Renal cortical epithelial cell (primary cell): ENCODE measurements around the gene FGD5. TPM values are rescaled to one million over a fixed set of nuclear protein-coding genes. Genes with fewer than 3 reads are reported as not detected.

Experiments used
- DNase-seq: peaks from one replicate; pipeline ENCODE4 v3.0.0-alpha.2; 2011; ENCODE audit warnings: low read depth
- total RNA-seq: library from RNA; depleted of rRNA; stranded (reverse); fragments of >200 nt; gene quantifications from 2 replicates; pipeline ENCODE4 v1.2.3, GENCODE V29; 2014

Gene FGD5
- total RNA-seq, 1 donor from 2014 or later, result 0.30 TPM

DNA sequence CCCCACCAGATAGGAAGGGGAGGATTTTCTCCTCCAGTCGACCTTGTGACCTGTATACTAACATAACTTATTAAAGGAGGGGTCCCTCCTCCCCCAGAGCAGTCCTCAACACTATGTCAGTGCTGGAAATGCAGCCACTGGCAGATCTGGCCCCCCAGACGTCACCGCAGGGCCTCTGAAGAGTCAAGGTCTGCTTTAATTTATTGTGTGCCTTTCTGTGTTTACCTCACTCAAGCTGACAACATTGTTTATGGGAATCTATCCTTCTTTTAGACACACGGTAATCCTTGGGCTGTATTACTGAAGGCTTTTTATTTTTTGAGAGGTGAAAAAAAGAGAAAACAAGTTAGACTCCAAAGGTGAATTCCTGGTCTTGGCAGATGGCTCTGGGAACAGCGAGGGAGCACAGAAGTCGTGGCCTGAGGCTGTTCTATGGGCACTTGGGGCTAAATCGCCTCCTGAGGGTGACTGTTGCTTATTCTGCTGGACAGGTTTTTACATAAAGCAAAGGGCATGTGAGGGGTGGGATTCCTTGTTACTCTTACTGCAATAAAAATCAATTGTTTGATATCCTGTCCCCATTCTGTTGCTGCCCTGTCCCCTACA lies 115.2 kb downstream of the FGD5 start:
- no peak for DNase-seq

GRCh38 chr3:14935592-14936345 lies 117.0 kb downstream of the FGD5 start:
- DNase-seq, result no peak

DNA sequence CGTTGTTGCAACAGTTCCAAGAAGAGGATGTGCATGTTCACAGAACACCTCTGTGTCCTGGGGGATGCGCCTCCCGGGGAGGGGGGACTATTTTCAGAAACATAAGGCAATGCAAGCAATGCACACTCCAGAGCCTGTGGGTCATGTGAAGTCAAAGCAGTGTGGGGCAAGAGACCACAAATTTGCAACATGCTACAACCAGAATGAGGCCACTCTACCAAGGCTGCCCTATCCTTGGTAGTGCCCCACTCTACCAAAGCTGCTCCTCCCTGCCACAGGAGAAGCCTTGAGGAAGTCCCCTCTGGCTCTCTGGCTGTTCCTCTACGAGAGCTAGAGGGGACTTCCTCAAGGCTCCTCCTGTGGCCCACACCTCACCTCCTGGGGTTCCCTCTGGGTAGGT lies 120.2 kb downstream of the FGD5 start:
- no peak for DNase-seq

GRCh38 chr3:14941871-14942270 lies 123.1 kb downstream of the FGD5 start:
- DNase-seq, result no peak

- peak; percentile 90 for DNase-seq
Measured at GRCh38 chr3:14943042-14943441, 124.3 kb downstream of the FGD5 start.

DNA sequence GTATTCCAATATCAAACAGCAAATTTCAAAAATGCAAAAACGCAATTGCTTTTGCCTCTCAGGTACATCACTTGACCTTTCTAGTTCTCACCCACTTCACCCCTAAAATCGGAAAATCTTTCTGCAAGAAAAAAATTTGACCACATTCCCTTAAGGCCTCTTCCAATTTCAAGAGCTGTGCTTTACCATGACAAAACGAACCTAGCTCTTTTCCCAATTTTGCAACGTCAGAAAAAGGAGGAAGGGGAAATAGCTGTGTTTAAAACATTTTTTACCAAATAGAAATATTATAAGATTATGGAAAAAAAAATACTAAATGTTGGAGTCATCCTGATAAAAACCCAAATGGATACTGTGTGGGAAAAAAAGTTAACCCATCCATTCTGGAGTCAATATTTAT lies 127.5 kb downstream of the FGD5 start:
- no peak for DNase-seq

GRCh38 chr3:14946739-14947099 lies 128.0 kb downstream of the FGD5 start:
- no peak for DNase-seq

DNA sequence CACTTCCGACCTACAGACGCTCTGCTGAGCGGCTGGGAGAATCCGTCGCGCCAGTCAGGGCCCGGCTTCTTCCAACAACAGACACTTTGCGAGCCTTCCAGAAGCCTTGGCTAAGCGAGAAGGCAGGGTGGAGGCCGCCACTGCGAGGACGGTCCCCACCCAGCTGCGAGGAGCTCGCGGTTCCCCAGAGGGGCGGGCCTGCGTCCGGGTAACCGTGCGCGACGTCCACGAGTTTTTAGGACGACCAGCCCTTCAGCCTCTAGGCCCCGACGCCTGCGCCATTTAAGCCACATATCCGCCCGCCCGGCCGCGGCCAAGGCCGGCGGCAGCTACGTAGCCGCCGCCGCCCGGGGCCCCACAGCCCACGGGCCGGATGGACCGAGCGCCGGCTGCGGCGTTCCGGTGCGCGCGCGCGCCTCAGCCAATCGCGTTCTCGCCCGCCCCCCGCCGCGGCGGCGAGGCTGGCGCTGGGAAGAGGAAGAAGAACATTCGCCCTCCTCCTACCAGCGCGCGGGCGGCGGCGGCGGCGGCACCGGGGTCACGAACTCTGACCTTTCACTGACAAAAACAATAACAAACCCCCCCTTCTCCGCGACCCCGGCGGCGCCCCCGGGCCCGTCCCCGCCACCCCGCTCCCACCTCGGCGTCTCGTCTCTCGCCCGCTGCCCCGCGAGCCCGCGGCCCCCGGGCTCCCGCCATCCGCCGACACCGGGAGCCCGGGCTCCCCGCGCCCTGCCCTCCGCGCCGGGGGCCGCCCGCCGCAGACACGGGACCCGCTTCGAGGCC lies 128.5 kb downstream of the FGD5 start, which contains the start of gene NR2C2:
Gene NR2C2 (plus strand): TSS at position 484 of the 786 bp plus-strand sequence. CDS start 56,332 bp downstream, outside the sequence.
- no peak for DNase-seq

GRCh38 chr3:14947886-14948608 lies 129.3 kb downstream of the FGD5 start:
- DNase-seq, result peak; percentile 83

GRCh38 chr3:14948609-14949038 lies 129.9 kb downstream of the FGD5 start:
- DNase-seq, result no peak

- DNase-seq, result no peak
Measured at GRCh38 chr3:14949126-14949525, 130.4 kb downstream of the FGD5 start.

DNA sequence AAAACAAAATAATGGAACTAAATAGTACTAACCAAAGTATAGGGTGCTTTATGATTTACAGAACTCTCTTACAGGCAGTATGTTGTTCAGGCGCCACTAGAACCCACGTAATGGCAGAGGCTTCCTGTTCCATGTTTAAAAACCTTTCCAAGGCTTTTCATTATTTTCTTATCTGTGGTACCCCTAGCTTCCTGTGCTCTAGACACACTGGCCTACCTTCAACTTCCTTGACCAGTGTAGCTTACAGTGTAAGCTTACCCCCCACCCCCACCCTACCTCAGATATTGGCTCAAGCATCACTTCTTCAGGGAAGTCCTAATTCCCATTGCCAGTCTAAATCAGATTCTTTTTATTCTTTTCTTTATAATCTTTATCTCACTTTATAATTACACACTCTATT lies 131.5 kb downstream of the FGD5 start:
- no peak for DNase-seq

GRCh38 chr3:14957153-14957552 lies 138.4 kb downstream of the FGD5 start:
- no peak for DNase-seq

- DNase-seq, result no peak
Measured at GRCh38 chr3:14957925-14958324, 139.2 kb downstream of the FGD5 start.

DNA sequence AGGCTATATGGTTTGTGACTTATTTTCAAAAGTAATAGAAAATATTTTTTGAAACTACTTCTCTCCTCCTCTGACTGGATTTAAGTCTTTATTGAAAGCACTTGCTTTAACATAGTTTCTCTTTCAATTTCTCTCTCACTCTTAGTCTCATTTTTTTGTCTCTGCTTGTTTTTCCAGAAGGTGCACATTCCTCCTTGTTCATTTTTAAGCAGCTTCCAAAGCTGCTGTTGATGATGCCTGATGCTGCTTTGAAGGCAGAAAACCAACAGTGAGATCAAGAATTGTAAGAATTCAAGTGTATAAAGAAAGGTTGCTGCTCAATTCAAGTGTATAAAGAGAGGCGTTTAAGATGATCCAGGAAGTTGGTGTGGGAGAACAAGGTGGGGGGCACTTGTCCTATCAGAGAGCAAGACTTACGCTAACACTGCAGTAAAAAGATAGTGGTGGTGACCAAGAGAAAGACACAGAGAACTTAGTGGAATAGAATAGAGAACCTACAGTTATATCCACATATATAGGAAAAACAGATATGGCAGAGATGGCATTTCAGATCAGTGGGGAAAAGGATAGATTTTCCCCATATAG lies 140.7 kb downstream of the FGD5 start:
- DNase-seq, result no peak

- peak; percentile 39 for DNase-seq
Measured at GRCh38 chr3:14962762-14963161, 144.0 kb downstream of the FGD5 start.

DNA sequence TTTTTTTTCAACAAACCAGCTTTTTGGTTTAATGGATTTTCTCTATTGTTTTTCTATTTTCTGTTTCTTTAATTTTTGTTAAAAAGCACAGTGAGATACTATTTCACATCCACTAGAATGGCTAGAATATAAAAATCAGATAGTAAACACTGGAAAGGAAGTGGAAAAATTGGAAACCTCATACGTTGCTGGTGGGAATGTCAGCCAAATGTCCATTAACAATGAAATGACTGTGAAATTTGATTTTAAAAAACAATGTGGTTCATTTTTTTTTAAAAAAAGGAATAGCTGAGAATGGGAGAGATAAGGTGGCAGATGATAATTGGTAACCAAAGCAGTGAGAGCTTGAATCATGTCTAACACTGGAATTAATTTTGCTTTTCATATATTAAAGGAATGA lies 148.5 kb downstream of the FGD5 start:
- DNase-seq, result no peak

DNA sequence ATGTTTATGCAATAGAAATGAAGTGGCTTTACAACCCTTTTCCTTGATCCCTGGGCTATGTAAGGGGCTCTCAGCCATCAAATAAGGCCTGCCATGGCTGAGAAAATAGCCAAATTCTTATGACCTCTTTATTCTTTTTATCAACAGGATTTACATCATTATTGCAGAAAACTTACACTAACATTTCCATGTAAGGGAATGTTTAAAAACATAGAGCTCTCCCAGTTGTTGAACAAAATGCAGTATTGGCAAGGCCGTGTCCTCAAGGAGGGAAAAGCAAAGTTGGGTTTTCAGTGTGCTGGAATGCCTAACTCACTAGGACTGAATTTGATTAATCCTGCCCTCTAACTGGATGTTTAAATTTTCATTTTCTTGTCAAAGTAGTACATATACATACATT lies 150.9 kb downstream of the FGD5 start:
- DNase-seq, result no peak

- DNase-seq, result no peak
Measured at GRCh38 chr3:14976317-14976716, 157.6 kb downstream of the FGD5 start.

- DNase-seq, result no peak
Measured at GRCh38 chr3:14980689-14981088, 161.9 kb downstream of the FGD5 start.
